GM18498 (cell line): ENCODE results near the gene FBXL7.

Source experiments
- ATAC-seq: cut with Tn5 transposase; IDR thresholded peaks from one replicate; pipeline ENCODE4 v1.9.1; 2021; ENCODE audit warnings: mild to moderate bottlenecking, moderate library complexity; ENCODE audit not compliant: unreplicated experiment

The FBXL7 gene

GRCh38 chr5:15752663-15753285 is 252.8 kb downstream of the FBXL7 start:
- ATAC-seq, result no peak

GRCh38 chr5:15753752-15754151 is 253.8 kb downstream of the FBXL7 start:
- no peak for ATAC-seq

- no peak for ATAC-seq
Measured at GRCh38 chr5:15757103-15757502, 257.1 kb downstream of the FBXL7 start.

- no peak for ATAC-seq
Measured at GRCh38 chr5:15757619-15758018, 257.6 kb downstream of the FBXL7 start.

GRCh38 chr5:15762668-15763067 is 262.7 kb downstream of the FBXL7 start:
- no peak for ATAC-seq

GRCh38 chr5:15763754-15764153 is 263.8 kb downstream of the FBXL7 start:
- no peak for ATAC-seq

- no peak for ATAC-seq
Measured at GRCh38 chr5:15768936-15769335, 269.0 kb downstream of the FBXL7 start.

- no peak for ATAC-seq
Measured at GRCh38 chr5:15772131-15772530, 272.2 kb downstream of the FBXL7 start.

GRCh38 chr5:15774632-15775031 is 274.7 kb downstream of the FBXL7 start:
- no peak for ATAC-seq

- no peak for ATAC-seq
Measured at GRCh38 chr5:15776346-15776745, 276.4 kb downstream of the FBXL7 start.

GRCh38 chr5:15783734-15784133 is 283.8 kb downstream of the FBXL7 start:
- ATAC-seq, result no peak

- ATAC-seq, result no peak
Measured at GRCh38 chr5:15785531-15785981, 285.6 kb downstream of the FBXL7 start.

- no peak for ATAC-seq
Measured at GRCh38 chr5:15786326-15786725, 286.3 kb downstream of the FBXL7 start.

GRCh38 chr5:15786884-15787283 is 286.9 kb downstream of the FBXL7 start:
- ATAC-seq, result no peak

GRCh38 chr5:15787681-15788080 is 287.7 kb downstream of the FBXL7 start:
- no peak for ATAC-seq

GRCh38 chr5:15789642-15790041 is 289.7 kb downstream of the FBXL7 start:
- ATAC-seq, result no peak

- ATAC-seq, result no peak
Measured at GRCh38 chr5:15790446-15791018, 290.6 kb downstream of the FBXL7 start.

- ATAC-seq, result no peak
Measured at GRCh38 chr5:15791274-15791673, 291.3 kb downstream of the FBXL7 start.

GRCh38 chr5:15791859-15792258 is 291.9 kb downstream of the FBXL7 start:
- no peak for ATAC-seq

- ATAC-seq, result no peak
Measured at GRCh38 chr5:15794052-15794985, 294.3 kb downstream of the FBXL7 start.

GRCh38 chr5:15796096-15796495 is 296.1 kb downstream of the FBXL7 start:
- no peak for ATAC-seq

- no peak for ATAC-seq
Measured at GRCh38 chr5:15796557-15796956, 296.6 kb downstream of the FBXL7 start.
